ENCODE results near the gene S100PBP.

Gene S100PBP

GRCh38 chr1:32883338-32884031 lies 66.0 kb downstream of the S100PBP start:
- Mint-ChIP-seq H3K9me3 (no peaks in the 10 kb centered on the region), H3K27ac (no peak overlapping the region), H3K27me3 (peaks cover 79% of the 10 kb centered on the region), H3K4me1 (peaks cover 9% of the 10 kb centered on the region), H3K4me3 (no peak overlapping the region)
- no peak for ATAC-seq
- no peak for DNase-seq

GRCh38 chr1:32884032-32884372 lies 66.5 kb downstream of the S100PBP start:
- DNase-seq: no peak
- H3K9me3 Mint-ChIP-seq: no peaks in the 10 kb centered on the region
- peaks cover 84% of the 10 kb centered on the region for H3K27me3 Mint-ChIP-seq
- ATAC-seq: no peak
- no peak overlapping the region for H3K27ac Mint-ChIP-seq
- H3K4me1 Mint-ChIP-seq: peaks cover 9% of the 10 kb centered on the region
- H3K4me3 Mint-ChIP-seq: no peak overlapping the region

DNA sequence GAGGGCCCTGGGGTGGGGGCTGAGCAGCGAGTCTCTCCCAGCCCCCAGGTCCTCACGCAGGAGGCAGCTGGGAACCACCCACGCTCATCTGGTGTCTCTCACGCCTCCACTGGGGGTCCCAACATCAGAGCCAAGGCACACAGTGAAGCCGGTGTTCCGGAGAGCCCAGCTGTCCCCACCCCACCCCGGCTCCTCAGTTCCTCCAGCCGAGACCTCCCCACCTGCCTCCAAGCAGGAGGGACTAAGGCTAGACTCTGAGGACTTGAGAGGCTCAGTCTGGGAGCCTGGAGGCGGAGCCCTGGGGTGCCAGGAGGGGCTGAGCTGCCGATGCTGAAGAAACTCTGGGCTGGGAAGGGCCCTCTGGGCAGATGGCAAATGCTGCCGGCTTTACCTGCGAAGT lies 67.3 kb downstream of the S100PBP start:
- no peak overlapping the region for H3K27ac Mint-ChIP-seq
- peaks cover 91% of the 10 kb centered on the region for H3K27me3 Mint-ChIP-seq
- DNase-seq: no peak
- no peak overlapping the region for H3K4me3 Mint-ChIP-seq
- H3K9me3 Mint-ChIP-seq: no peaks in the 10 kb centered on the region
- peaks cover 9% of the 10 kb centered on the region for H3K4me1 Mint-ChIP-seq
- ATAC-seq: no peak

GRCh38 chr1:32885676-32886003 lies 68.2 kb downstream of the S100PBP start:
- ATAC-seq (no peak), DNase-seq (no peak)
- H3K4me1 Mint-ChIP-seq: peaks cover 9% of the 10 kb centered on the region
- H3K27me3 Mint-ChIP-seq: peaks cover 96% of the 10 kb centered on the region
- H3K4me3 Mint-ChIP-seq: peak overlapping the region; percentile 33 to 58
- H3K9me3 Mint-ChIP-seq: no peaks in the 10 kb centered on the region
- H3K27ac Mint-ChIP-seq: no peak overlapping the region

GRCh38 chr1:32886004-32886827 lies 68.8 kb downstream of the S100PBP start, which contains the start of gene HPCA:
Gene HPCA (plus strand): TSS chr1:32886491. CDS start chr1:32888899, 2,408 bp downstream.
- Mint-ChIP-seq H3K27me3 (peaks cover 96% of the 10 kb centered on the region), H3K4me3 (peak within 1 kb of the TSS; percentile 33 to 58), H3K4me1 (peaks cover 9% of the 10 kb centered on the region), H3K27ac (peak within 1 kb of the TSS in 1 of 2 donors; percentile 45), H3K9me3 (no peaks in the 10 kb centered on the region)
- DNase-seq (peak; percentile 45 to 47), ATAC-seq (peak; percentile 80)

DNA sequence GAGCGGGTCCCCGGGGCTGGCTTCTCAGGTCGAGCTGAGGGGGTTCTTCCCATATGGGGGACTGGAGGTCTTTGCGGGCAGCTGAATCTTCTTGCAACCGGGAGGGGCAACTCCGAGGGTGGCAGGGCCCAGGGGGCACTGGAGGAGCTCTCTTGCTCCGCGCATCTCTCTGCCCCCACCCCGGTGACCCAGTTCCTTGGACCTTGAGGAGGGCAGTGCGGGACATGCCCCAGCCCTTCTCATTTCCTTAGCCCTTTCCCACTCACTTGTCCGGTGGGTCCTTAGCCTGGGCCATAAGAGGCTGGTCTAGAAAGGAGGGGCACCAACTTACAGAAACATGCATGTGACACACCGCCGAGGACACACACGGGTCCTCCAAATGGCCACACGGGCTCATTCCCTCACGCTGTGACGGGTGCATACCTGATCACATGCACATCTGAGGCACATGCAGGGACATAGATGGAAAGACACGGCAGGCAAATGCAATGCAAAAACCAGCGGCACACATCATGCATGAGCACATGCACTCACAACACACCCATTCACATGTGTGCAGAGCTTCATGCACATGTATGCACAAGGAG lies 69.5 kb downstream of the S100PBP start:
- H3K27ac Mint-ChIP-seq: no peak overlapping the region
- H3K27me3 Mint-ChIP-seq: peaks cover 96% of the 10 kb centered on the region
- H3K9me3 Mint-ChIP-seq: no peaks in the 10 kb centered on the region

DNA sequence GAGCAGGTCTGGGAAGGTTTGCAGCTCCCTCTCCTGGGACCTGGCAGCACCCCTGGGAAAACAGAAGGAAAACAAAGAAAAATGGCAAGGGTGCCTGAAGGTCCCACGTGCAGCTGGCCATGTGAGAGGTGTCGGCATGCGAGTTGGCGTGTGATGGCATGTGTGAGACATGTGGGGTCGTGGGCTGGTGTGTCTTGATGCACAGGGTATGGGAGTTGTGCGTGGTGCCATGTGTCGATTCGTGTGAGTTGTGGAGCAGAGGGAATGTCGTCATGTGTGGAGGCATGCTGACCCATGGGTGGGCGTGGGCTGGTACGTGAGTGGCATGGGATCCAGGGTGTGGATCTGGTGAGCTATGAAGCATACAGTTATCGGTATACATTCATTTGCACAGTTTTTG lies 70.2 kb downstream of the S100PBP start:
- no peak overlapping the region for H3K4me3 Mint-ChIP-seq

More for the DNA sequence above, 69.5 kb downstream of the S100PBP start:
- no peak overlapping the region for H3K4me3 Mint-ChIP-seq
- DNase-seq (no peak), ATAC-seq (no peak)
- peaks cover 10% of the 10 kb centered on the region for H3K4me1 Mint-ChIP-seq

GRCh38 chr1:32888134-32888533 lies 70.7 kb downstream of the S100PBP start:
- no peak overlapping the region for H3K4me3 Mint-ChIP-seq
- ATAC-seq: no peak
- DNase-seq: no peak
- H3K9me3 Mint-ChIP-seq: no peaks in the 10 kb centered on the region
- peaks cover 22% of the 10 kb centered on the region for H3K4me1 Mint-ChIP-seq
- H3K27me3 Mint-ChIP-seq: peaks cover 100% of the 10 kb centered on the region
- no peak overlapping the region for H3K27ac Mint-ChIP-seq

More for the DNA sequence above, 70.2 kb downstream of the S100PBP start:
- Mint-ChIP-seq H3K27me3 (peaks cover 98% of the 10 kb centered on the region), H3K9me3 (no peaks in the 10 kb centered on the region), H3K4me1 (peaks cover 17% of the 10 kb centered on the region), H3K27ac (no peak overlapping the region)
- DNase-seq: no peak
- ATAC-seq: no peak

GRCh38 chr1:32888677-32889420 lies 71.4 kb downstream of the S100PBP start:
- H3K4me3 Mint-ChIP-seq: no peak overlapping the region
- no peak overlapping the region for H3K27ac Mint-ChIP-seq
- H3K9me3 Mint-ChIP-seq: no peaks in the 10 kb centered on the region
- DNase-seq (no peak), ATAC-seq (no peak)
- H3K27me3 Mint-ChIP-seq: peaks cover 100% of the 10 kb centered on the region
- peaks cover 30% of the 10 kb centered on the region for H3K4me1 Mint-ChIP-seq

DNA sequence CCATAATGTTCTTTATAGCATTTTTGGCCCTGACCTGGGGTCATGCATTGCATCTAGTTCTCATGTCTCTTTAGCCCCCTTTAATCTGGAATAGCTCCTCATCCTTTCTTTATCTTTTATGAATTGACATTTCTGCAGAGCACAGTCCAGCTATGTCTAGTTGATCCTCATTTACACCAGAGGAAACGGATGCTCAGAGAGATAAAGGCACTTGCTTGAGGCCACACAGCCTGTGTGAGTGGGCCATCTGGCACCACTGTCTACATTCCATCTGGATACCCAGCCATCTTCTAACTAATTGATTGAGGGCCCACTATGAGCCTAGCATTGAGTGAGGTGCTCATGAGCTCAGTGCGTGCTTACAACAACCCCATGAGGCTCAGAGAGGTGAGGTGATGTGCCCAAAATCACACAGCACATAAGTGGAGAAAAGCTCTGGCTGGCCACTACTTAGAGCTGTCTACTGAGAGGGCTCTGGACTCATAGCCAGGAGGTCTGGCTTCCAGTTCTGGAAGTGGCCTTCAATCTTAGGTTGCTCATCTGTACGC lies 72.4 kb downstream of the S100PBP start:
- H3K4me3 Mint-ChIP-seq: no peak overlapping the region
- ATAC-seq: no peak
- peaks cover 30% of the 10 kb centered on the region for H3K4me1 Mint-ChIP-seq
- peaks cover 98% of the 10 kb centered on the region for H3K27me3 Mint-ChIP-seq
- H3K9me3 Mint-ChIP-seq: no peaks in the 10 kb centered on the region
- H3K27ac Mint-ChIP-seq: no peak overlapping the region
- DNase-seq: no peak

DNA sequence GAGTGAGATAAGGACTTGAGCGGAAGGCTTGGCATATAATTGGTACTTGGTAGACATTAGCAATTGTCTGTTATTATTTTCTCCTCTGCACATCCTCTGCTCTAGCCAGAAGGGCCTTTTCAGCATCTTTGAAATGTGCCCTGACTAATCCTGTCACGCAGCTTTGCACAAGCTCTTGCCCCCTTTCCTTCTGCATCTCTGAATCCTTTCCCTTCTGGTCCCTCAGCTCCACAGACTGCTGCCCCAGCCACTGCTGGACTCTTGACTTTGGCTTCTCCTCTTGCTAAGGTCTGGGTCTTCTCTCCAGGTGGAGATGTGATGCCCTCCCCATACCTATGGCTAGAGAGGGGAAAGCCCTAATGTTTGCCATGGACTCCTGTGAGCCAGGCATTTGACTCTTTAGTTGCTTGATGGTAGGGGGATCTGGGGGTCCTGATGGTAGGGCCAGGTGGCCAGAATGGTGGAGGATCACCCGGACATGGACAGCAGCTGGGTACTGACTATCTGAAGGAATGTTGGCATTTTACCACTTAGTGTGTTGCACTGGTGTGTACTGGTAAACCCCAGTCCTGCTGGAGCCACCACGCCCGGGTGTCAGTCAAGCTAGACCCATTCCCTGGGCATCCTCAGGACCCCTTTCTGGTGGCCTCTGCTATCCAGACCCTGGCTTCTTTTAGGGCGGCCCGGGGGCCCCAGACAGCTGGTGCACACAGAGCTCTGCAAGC lies 73.2 kb downstream of the S100PBP start:
- H3K27me3 Mint-ChIP-seq: peaks cover 98% of the 10 kb centered on the region
- ATAC-seq: no peak

DNA sequence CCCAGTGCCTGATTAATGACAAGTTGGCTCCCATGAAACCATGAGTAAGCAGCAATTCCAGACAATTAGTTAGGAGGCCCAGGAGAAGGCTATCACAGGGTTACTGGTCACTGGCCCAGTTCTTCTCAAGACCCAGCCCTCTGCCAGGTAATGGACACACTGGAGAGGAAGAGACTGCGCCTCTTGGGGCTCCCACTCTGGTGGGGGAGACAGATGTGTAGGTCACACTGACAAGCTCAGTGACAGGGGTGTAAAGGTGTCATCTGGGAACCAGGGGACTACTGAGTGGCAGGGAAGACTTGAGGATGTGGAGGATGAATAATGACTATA lies 73.8 kb downstream of the S100PBP start:
- Mint-ChIP-seq H3K27me3 (peaks cover 98% of the 10 kb centered on the region), H3K27ac (no peak overlapping the region), H3K4me3 (no peak overlapping the region), H3K9me3 (no peaks in the 10 kb centered on the region), H3K4me1 (peaks cover 21% of the 10 kb centered on the region)
- DNase-seq: no peak
- no peak for ATAC-seq

More for the DNA sequence above, 73.2 kb downstream of the S100PBP start:
- no peak overlapping the region for H3K4me3 Mint-ChIP-seq
- H3K4me1 Mint-ChIP-seq: peaks cover 25% of the 10 kb centered on the region
- no peak overlapping the region for H3K27ac Mint-ChIP-seq
- H3K9me3 Mint-ChIP-seq: no peaks in the 10 kb centered on the region
- no peak for DNase-seq

DNA sequence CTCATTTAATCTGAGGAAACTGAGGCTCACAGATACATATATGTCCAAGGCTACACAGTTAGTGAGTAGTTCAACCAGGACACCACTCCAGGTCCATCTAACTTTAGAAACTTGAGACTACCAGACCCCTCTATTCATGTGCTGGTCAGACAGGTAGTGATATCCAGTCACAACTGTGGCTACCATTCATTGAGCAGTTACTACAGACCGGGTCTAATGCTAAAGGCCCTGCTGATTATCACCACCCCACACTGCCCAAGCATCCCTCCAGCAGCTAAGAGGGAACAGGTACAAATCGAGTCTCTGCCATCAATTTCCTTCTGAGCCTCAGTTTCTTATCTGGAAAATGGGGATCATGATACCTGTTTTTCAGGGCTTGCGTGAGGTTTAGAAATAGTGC lies 74.2 kb downstream of the S100PBP start:
- ATAC-seq (no peak), DNase-seq (no peak)
- peak overlapping the region; percentile 38 to 81 for H3K4me3 Mint-ChIP-seq
- H3K9me3 Mint-ChIP-seq: no peaks in the 10 kb centered on the region
- no peak overlapping the region for H3K27ac Mint-ChIP-seq
- peaks cover 98% of the 10 kb centered on the region for H3K27me3 Mint-ChIP-seq
- H3K4me1 Mint-ChIP-seq: peaks cover 21% of the 10 kb centered on the region

DNA sequence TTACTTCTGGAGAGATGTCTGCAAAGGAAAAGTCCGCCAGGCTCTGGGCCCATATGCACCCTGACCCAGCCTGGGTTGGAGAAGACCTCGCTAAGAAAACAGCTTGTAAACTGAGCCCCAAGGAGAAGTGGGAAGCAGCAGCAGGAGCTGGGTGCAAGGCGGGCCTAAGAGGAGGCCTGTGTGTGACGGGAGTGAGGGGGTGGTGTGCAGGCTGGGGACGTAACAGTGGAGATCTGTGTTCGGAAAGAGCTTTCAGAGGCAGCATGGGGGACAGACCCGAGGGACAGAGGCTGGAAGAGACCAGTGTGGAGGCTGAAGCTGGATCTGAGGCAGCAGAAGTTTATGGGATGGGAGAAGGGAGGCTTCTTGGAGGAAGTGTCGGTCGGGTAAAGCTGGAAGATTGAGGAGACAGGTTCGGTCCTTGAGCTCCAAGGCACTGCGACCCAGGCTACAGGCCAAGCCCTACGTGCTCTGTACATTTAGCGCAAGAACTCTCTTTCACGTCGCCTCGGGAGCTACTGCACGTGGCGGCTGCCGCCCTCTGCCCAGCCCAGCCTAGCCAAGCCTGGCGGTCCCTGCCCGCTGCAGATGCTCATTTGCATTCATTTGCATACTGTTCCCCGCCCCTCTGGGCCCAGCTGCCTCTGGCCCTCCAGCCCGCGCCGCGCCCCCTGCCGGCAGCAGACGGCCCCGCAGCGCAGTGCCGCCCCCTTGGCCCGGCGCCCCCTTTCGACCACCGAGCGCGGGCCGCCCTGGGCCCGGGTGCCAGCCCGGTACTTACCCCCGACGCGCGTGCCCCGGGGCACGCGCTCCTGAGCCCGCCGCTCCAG lies 75.1 kb downstream of the S100PBP start:
- Mint-ChIP-seq H3K9me3 (no peaks in the 10 kb centered on the region), H3K27me3 (peaks cover 98% of the 10 kb centered on the region), H3K4me3 (peak overlapping the region; percentile 72 to 81), H3K4me1 (peaks cover 21% of the 10 kb centered on the region), H3K27ac (no peak overlapping the region)
- DNase-seq: peak; percentile 44 to 67
- ATAC-seq: peak; percentile 73

Data from stimulated activated naive CD8-positive, alpha-beta T cell treated with anti-CD3 and anti-CD28 coated beads, Interleukin-15, amount 100 ng/mL, for 72 hours (primary cell).